KG1 (cell line): ENCODE results near the gene MPST.
A peak's percentile ranks its signal among the peaks of the same experiment; 100 is the strongest.

ENCODE experiments used
- DNase-seq: peaks from one replicate; lab custom pipeline; 2025; lab: John Stamatoyannopoulos, UW

MPST gene

GRCh38 chr22:37022483-37023337, 3.2 kb downstream of the MPST start:
- DNase-seq, result no peak

- no peak for DNase-seq
These were observed 4.3 kb downstream of the MPST start for GRCh38 chr22:37023743-37024338.

GRCh38 chr22:37024339-37025157, 5.0 kb downstream of the MPST start:
- DNase-seq, result no peak

- no peak for DNase-seq
These were observed 6.0 kb downstream of the MPST start for GRCh38 chr22:37025500-37026070.

- DNase-seq, result no peak
These were observed 6.8 kb downstream of the MPST start for GRCh38 chr22:37026325-37026724.

GRCh38 chr22:37027556-37027955, 8.0 kb downstream of the MPST start:
- DNase-seq, result no peak

GRCh38 chr22:37028692-37029674, 9.4 kb downstream of the MPST start:
- DNase-seq, result no peak

- DNase-seq, result no peak
These were observed 11.2 kb downstream of the MPST start for GRCh38 chr22:37030560-37031281.

GRCh38 chr22:37032134-37032534, 12.6 kb downstream of the MPST start:
- no peak for DNase-seq

GRCh38 chr22:37032535-37033460, 13.3 kb downstream of the MPST start:
- DNase-seq, result no peak

- no peak for DNase-seq
These were observed 14.3 kb downstream of the MPST start for GRCh38 chr22:37033605-37034430.

GRCh38 chr22:37036655-37037377, 17.3 kb downstream of the MPST start:
- DNase-seq, result no peak

GRCh38 chr22:37037669-37038068, 18.1 kb downstream of the MPST start:
- no peak for DNase-seq

GRCh38 chr22:37039466-37039865, 19.9 kb downstream of the MPST start:
- DNase-seq, result no peak

- DNase-seq, result no peak
These were observed 23.8 kb downstream of the MPST start for GRCh38 chr22:37043209-37043827.

- DNase-seq, result peak; percentile 31
These were observed 24.4 kb downstream of the MPST start for GRCh38 chr22:37043828-37044538.
